ENCODE data around the gene NELL1.

Gene NELL1

DNA sequence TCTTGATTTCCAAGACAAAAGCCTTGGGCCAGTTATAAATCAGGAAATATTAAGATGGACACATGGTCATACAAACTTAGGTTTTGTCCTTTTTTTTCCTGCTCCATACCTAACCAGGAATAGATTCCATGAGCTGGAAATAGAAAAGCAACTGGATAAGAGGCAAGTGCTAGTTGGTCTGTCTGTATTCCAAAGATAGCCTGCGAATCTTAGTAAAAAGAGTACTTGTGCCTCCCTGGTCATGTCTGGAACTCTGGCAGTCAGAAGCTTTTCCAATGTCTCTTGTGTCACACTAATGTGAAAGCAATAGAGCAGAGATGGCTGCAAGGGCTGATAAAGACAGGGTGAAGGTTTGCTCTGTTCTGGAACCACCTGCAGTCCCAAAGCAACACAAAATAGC lies 933.3 kb downstream of the NELL1 start:
- TF ChIP-seq, protein P1, sequence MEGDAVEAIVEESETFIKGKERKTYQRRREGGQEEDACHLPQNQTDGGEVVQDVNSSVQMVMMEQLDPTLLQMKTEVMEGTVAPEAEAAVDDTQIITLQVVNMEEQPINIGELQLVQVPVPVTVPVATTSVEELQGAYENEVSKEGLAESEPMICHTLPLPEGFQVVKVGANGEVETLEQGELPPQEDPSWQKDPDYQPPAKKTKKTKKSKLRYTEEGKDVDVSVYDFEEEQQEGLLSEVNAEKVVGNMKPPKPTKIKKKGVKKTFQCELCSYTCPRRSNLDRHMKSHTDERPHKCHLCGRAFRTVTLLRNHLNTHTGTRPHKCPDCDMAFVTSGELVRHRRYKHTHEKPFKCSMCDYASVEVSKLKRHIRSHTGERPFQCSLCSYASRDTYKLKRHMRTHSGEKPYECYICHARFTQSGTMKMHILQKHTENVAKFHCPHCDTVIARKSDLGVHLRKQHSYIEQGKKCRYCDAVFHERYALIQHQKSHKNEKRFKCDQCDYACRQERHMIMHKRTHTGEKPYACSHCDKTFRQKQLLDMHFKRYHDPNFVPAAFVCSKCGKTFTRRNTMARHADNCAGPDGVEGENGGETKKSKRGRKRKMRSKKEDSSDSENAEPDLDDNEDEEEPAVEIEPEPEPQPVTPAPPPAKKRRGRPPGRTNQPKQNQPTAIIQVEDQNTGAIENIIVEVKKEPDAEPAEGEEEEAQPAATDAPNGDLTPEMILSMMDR (IDR thresholded peaks at IDR 0.05; ENCODE audit: insufficient read depth, low read depth, low read length, missing control alignments) = no peak
- no peak for DNase-seq (ENCODE audit: low read depth)
- no peak overlapping the region for H3K4me3 ChIP-seq (ENCODE audit: low read depth, low read length)

DNA sequence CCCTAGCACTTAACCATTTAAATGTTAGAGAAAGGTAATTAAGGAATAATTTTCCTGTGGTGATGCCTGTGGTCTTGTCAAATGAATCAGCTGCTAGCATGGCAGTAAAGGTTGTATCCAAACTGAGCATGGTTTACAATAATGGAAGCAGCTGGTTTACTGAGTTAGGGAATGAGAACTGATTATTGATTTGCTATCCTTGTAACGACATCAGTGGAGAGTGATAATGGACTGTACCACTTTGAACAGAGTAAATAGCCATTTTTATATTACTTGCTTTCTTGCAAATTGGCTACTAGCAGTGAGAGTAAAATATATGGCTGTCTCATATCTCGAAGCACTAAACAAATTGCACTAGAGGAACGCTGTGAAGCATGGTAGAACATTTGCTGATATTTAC lies 934.5 kb downstream of the NELL1 start:
- TF ChIP-seq, protein P1 (IDR thresholded peaks at IDR 0.05; ENCODE audit: insufficient read depth, low read depth, low read length, missing control alignments) = no peak
- no peak overlapping the region for H3K4me3 ChIP-seq (ENCODE audit: low read depth, low read length)
- DNase-seq (ENCODE audit: low read depth) = no peak

DNA sequence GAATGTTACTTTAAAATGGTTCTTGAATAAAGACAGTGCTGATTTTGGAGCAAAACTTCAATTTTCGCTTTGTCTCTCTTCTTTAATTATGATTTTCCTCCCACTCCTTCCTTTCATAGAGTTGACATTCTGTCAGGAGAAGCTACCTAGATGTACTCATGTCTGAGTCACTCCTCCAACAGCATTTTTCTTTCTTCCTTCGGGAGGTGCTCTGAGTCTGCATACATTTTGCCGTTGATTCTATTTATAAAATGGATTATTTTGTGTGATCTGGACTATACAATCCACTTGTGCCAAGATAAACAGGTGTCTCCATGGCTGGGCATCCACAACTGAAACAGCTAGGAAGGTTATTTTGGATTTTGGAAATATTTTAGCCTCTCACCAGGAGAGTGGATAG lies 935.2 kb downstream of the NELL1 start:
- no peak for DNase-seq (ENCODE audit: low read depth)
- no peak overlapping the region for H3K4me3 ChIP-seq (ENCODE audit: low read depth, low read length)
- TF ChIP-seq, protein P1 (IDR thresholded peaks at IDR 0.05; ENCODE audit: insufficient read depth, low read depth, low read length, missing control alignments) = no peak

DNA sequence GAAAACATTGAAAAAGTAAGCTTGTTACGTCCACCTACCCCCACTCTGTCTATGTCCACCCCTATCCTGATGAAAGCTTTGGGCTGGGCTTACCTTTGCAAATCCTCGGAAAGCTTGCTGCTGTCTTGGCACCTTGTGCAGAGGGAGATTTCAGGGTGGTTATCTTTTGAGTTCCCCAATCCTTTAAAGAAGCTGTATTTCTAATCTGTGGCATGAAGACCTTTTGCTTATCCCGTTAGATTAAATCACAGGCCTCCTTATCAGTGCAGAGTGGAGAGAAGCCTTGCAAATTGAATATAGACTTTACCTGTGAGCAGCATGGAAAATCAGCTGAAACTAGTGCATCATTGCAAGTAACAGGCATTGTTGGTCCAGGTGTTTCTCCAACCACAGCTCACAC lies 942.9 kb downstream of the NELL1 start:
- TF ChIP-seq, protein P1 (IDR thresholded peaks at IDR 0.05; ENCODE audit: insufficient read depth, low read depth, low read length, missing control alignments) = no peak
- DNase-seq (ENCODE audit: low read depth) = no peak
- H3K4me3 ChIP-seq (ENCODE audit: low read depth, low read length) = no peak overlapping the region

DNA sequence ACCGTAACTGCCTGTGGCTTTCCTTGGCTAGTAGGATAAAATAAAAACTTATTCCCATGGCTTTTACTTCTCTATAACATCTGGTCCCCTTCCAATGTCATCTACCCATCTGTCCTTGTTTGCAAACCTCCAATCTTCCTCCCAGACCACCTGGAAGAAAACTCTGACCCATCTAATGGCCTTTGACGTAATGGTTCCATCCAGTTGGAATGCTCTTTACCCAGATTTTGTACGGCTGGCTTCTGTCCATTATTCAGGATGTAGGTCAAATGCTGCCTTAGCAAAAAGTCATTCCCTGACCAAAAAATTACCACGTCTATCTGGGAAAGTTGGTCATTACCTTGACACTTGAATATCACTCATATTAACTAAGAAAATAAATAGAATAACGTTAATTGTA lies 945.6 kb downstream of the NELL1 start:
- no peak overlapping the region for H3K4me3 ChIP-seq (ENCODE audit: low read depth, low read length)
- no peak for DNase-seq (ENCODE audit: low read depth)
- TF ChIP-seq, protein P1 (IDR thresholded peaks at IDR 0.05; ENCODE audit: insufficient read depth, low read depth, low read length, missing control alignments) = no peak

DNA sequence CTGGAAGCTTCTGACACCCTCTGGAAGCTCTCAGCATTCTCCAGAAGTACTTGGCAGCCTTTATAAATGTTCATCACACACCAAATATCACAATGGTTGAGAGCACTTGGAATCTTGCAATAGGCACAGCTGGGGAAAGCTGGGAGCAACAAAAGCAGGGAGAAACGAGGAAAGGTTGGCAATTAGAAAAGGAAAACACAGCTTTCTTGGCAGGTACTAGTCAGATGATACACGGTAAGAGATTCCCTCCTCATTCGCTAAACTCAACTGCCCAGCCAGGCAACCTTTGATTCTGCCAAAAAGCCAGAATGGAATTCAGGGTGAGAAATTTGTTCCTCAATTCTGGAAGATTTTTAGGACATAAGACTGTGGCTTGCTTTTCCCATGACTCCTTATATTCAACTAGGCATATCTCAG lies 946.6 kb downstream of the NELL1 start:
- H3K4me3 ChIP-seq (ENCODE audit: low read depth, low read length) = no peak overlapping the region
- TF ChIP-seq, protein P1 (IDR thresholded peaks at IDR 0.05; ENCODE audit: insufficient read depth, low read depth, low read length, missing control alignments) = no peak
- DNase-seq (ENCODE audit: low read depth) = no peak

DNA sequence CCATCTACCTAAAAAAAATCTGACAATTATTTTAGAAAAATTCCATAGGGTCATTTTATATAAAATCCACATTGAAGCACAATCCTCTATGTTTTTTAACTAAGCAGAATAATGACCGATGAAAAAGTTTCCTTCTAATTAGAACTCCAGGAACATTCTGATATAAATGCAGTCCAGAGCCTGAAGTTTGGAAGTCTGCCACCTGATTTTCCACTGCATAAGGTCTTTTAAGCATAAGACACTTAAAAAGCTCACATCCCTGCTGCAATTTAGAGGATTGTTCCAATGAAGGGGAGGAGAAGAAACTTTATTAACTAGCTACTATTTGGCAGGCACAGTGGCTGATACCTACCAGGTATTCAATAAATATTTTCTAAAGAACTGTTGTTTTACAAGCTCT lies 953.2 kb downstream of the NELL1 start:
- TF ChIP-seq, protein P1 (IDR thresholded peaks at IDR 0.05; ENCODE audit: insufficient read depth, low read depth, low read length, missing control alignments) = no peak
- H3K4me3 ChIP-seq (ENCODE audit: low read depth, low read length) = no peak overlapping the region
- DNase-seq (ENCODE audit: low read depth) = no peak

Measured in GM12865 (cell line).